Endodermal cell (in vitro differentiated cells): ENCODE data around the gene SMG7. TPM values are rescaled to one million over a fixed set of nuclear protein-coding genes. Genes with fewer than 3 reads are reported as not detected.

Experiments used
- DNase-seq: peaks from one replicate; pipeline ENCODE4 v3.0.0-alpha.2; 2017
- H3K27ac ChIP-seq: 2 replicates; pipeline ENCODE4 v1.5.1; 2013; ENCODE audit warnings: mild to moderate bottlenecking, low read depth, low read length, moderate library complexity
- H3K27me3 ChIP-seq: 2 replicates; pipeline ENCODE4 v1.6.1; 2013; ENCODE audit warnings: mild to moderate bottlenecking, low read length, moderate library complexity; ENCODE audit not compliant: insufficient read depth, control insufficient read depth, poor library complexity, severe bottlenecking
- H3K36me3 ChIP-seq: 2 replicates; pipeline ENCODE4 v1.7.0; 2013; ENCODE audit warnings: mild to moderate bottlenecking, low read length, moderate library complexity; ENCODE audit not compliant: control insufficient read depth, insufficient read depth
- H3K4me1 ChIP-seq: one replicate; pipeline ENCODE4 v1.7.0; 2013; ENCODE audit warnings: low read length; ENCODE audit not compliant: control insufficient read depth, insufficient read depth
- H3K4me3 ChIP-seq: 2 replicates; pipeline ENCODE4 v1.5.1; 2013; ENCODE audit warnings: mild to moderate bottlenecking, low read length, moderate library complexity
- H3K9ac ChIP-seq: 2 replicates; pipeline ENCODE4 v1.6.1; 2013; ENCODE audit warnings: mild to moderate bottlenecking, low read length, moderate library complexity; ENCODE audit not compliant: poor library complexity, severe bottlenecking; ENCODE audit errors: extremely low read depth
- H3K9me3 ChIP-seq: 2 replicates; pipeline ENCODE4 v1.6.1; 2013; ENCODE audit warnings: mild to moderate bottlenecking, low read length, moderate library complexity; ENCODE audit not compliant: control insufficient read depth
- H3K27ac Mint-ChIP-seq: 2 replicates; pipeline ENCODE4 v1.8.0; 2020; ENCODE audit warnings: mixed read lengths
- H3K27me3 Mint-ChIP-seq: 2 replicates; pipeline ENCODE4 v1.8.0; 2021; ENCODE audit warnings: mild to moderate bottlenecking, mixed read lengths; ENCODE audit not compliant: insufficient read depth
- H3K36me3 Mint-ChIP-seq: 2 replicates; pipeline ENCODE4 v1.8.0; 2020; ENCODE audit warnings: low read depth, mixed read lengths
- H3K4me1 Mint-ChIP-seq: 2 replicates; pipeline ENCODE4 v1.8.0; 2020; ENCODE audit warnings: mixed read lengths
- H3K4me3 Mint-ChIP-seq: 2 replicates; pipeline ENCODE4 v1.8.0; 2020; ENCODE audit warnings: mild to moderate bottlenecking, moderate library complexity, mixed read lengths
- H3K9me3 Mint-ChIP-seq: 2 replicates; pipeline ENCODE4 v1.8.0; 2020; ENCODE audit warnings: mild to moderate bottlenecking, mixed read lengths
- WGBS, 2 experiments: methylation state at CpG; one replicate each; pipeline versions ENCODE4 v1.1.5 to v1.1.7; 2013; ENCODE audit warnings: missing lambda C conversion rate in 2 of 2, mixed read lengths in 1 of 2; ENCODE audit not compliant: insufficient coverage in 1 of 2, insufficient read length in 1 of 2; 5-methylcytosine and 5-hydroxymethylcytosine counted together
- total RNA-seq, 2 donors: library from RNA; stranded (reverse); fragmentation: NEBNext Ultra II Directional in 1 of 2; extraction: Animal tissue kit (Norgen Biotek cat#: 25700) in 1 of 2; gene quantifications; 2 replicates in 1 of 2; 3 replicates in 1 of 2; pipeline ENCODE4 v1.2.1, GENCODE V29; 2021
- TF ChIP-seq, protein P1 (sequence below): fragments of 200-600 bp; sonication (generic); conservative IDR thresholded peaks from 2 replicates; pipeline ENCODE4 v1.5.0; 2021; ENCODE audit warnings: antibody characterized with exemption, mild to moderate bottlenecking

The SMG7 gene
- total RNA-seq, 2 donors from 2014 or later, result 60.5 to 75.9 TPM

DNA sequence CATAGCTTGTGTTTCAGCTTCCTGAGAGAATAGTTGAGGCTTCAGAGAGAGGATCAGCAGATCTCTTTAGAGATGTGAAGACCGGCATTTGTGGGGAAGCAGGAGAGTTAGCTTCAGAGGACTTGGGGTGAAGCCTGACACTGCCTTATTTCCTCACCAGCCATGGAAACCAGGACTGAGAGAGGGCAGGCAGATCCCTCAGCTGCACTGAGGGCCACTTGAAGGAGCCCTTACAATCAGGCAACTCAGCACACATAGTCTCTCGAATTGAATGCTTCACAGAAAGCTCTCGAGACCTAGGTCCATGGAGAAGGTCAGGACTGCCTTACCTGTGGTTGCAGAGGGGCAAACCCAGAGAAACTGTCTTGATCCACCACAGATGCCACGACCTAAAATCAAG, 98.2 kb downstream of the SMG7 start:
- H3K36me3 Mint-ChIP-seq, result no peaks in the 10 kb centered on the region
- H3K4me3 Mint-ChIP-seq, result no peak overlapping the region
- no peaks in the 10 kb centered on the region for H3K36me3 ChIP-seq
- H3K9me3 ChIP-seq, result no peaks in the 10 kb centered on the region
- H3K9ac ChIP-seq, result no peak overlapping the region
- DNase-seq, result peak; percentile 41
- peaks cover 5% of the 10 kb centered on the region for H3K4me1 Mint-ChIP-seq
- no peak overlapping the region for H3K27ac Mint-ChIP-seq
- no peaks in the 10 kb centered on the region for H3K27me3 ChIP-seq
- H3K4me3 ChIP-seq, result no peak overlapping the region
- no peak overlapping the region for H3K27ac ChIP-seq
- H3K4me1 ChIP-seq, result no peaks in the 10 kb centered on the region
- no peaks in the 10 kb centered on the region for H3K27me3 Mint-ChIP-seq
- no peaks in the 10 kb centered on the region for H3K9me3 Mint-ChIP-seq
- TF ChIP-seq, protein P1, sequence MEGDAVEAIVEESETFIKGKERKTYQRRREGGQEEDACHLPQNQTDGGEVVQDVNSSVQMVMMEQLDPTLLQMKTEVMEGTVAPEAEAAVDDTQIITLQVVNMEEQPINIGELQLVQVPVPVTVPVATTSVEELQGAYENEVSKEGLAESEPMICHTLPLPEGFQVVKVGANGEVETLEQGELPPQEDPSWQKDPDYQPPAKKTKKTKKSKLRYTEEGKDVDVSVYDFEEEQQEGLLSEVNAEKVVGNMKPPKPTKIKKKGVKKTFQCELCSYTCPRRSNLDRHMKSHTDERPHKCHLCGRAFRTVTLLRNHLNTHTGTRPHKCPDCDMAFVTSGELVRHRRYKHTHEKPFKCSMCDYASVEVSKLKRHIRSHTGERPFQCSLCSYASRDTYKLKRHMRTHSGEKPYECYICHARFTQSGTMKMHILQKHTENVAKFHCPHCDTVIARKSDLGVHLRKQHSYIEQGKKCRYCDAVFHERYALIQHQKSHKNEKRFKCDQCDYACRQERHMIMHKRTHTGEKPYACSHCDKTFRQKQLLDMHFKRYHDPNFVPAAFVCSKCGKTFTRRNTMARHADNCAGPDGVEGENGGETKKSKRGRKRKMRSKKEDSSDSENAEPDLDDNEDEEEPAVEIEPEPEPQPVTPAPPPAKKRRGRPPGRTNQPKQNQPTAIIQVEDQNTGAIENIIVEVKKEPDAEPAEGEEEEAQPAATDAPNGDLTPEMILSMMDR, result no peak
- 90 to 95% methylated on average over 3 to 4 of the region's 4 CpGs for WGBS, 2 experiments

DNA sequence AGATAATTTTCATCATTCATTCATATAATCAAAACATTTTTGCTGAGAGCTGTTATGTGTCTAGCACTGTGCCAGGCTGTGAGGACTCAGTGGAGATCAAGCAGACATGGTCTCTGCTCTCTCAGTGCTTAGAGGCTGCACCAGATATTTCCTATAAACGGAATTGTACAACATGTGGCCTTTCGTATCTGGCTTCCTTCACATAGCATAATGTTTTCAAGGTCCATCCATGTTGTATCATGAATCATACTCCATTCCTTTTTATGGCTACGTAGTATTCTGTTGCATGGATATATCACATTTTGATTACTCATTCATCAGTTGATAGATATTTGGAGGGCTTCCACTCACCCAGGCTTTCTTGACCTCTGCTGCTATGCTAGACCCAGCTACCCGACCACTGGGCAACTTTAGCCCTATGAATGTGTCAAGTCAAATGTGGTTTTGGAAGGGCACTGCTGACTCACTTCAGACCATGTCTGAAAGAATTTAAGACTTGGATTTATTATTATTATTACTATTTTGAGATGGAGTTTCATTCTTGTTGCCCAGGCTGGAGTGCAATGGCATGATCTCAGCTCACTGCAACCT, 99.5 kb downstream of the SMG7 start:
- Histone ChIP-seq H3K9ac (no peak overlapping the region), H3K27ac (no peak overlapping the region), H3K4me1 (no peaks in the 10 kb centered on the region), H3K36me3 (no peaks in the 10 kb centered on the region), H3K27me3 (no peaks in the 10 kb centered on the region), H3K4me3 (no peak overlapping the region), H3K9me3 (no peaks in the 10 kb centered on the region)
- DNase-seq, result no peak
- H3K4me1 Mint-ChIP-seq, result peaks cover 5% of the 10 kb centered on the region
- H3K27me3 Mint-ChIP-seq, result no peaks in the 10 kb centered on the region
- no peak overlapping the region for H3K27ac Mint-ChIP-seq
- no peaks in the 10 kb centered on the region for H3K36me3 Mint-ChIP-seq
- no peak overlapping the region for H3K4me3 Mint-ChIP-seq
- TF ChIP-seq, protein P1, result no peak
- H3K9me3 Mint-ChIP-seq, result no peaks in the 10 kb centered on the region
- WGBS, 2 experiments, result 93 to 100% methylated on average over 3 of the region's 4 CpGs

DNA sequence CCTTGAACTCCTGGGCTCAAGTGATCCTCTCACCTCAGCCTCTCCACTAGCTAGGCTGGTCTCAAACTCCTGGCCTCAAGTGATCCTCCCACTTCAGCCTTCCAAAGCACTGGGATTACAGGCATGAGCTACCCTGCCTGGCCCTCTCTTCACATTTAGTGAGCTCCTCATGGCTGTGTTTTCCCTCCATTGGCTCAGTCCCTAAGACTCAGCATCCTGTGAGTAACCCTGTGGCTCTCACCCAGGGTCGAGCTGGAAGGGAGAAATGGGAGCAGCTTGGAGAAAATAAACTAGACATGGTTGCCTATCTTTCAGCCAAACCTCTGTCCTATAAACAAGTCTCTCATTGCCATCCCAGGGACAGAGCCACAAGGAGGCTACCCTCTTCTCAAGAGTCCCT, 100.4 kb downstream of the SMG7 start:
- Histone ChIP-seq H3K9me3 (no peaks in the 10 kb centered on the region), H3K27me3 (no peaks in the 10 kb centered on the region), H3K4me3 (no peak overlapping the region), H3K36me3 (no peaks in the 10 kb centered on the region), H3K4me1 (no peaks in the 10 kb centered on the region), H3K27ac (no peak overlapping the region), H3K9ac (no peak overlapping the region)
- TF ChIP-seq, protein P1, result no peak
- Mint-ChIP-seq H3K4me1 (peaks cover 5% of the 10 kb centered on the region), H3K9me3 (no peaks in the 10 kb centered on the region), H3K36me3 (no peaks in the 10 kb centered on the region), H3K27me3 (no peaks in the 10 kb centered on the region), H3K27ac (no peak overlapping the region), H3K4me3 (no peak overlapping the region)
- 83 to 91% methylated on average over 1 of the region's 1 CpG for WGBS, 2 experiments
- no peak for DNase-seq
